ENCODE data around the gene MATK.
"Not testable (repeated sequence)": the region's sequence is repeated elsewhere in the genome, so short reads cannot be mapped to it uniquely, and the experiment has no call there.

The MATK gene

GRCh38 chr19:3768748-3769099 is 17.5 kb downstream of the MATK start:
- TF ChIP-seq, protein P1, sequence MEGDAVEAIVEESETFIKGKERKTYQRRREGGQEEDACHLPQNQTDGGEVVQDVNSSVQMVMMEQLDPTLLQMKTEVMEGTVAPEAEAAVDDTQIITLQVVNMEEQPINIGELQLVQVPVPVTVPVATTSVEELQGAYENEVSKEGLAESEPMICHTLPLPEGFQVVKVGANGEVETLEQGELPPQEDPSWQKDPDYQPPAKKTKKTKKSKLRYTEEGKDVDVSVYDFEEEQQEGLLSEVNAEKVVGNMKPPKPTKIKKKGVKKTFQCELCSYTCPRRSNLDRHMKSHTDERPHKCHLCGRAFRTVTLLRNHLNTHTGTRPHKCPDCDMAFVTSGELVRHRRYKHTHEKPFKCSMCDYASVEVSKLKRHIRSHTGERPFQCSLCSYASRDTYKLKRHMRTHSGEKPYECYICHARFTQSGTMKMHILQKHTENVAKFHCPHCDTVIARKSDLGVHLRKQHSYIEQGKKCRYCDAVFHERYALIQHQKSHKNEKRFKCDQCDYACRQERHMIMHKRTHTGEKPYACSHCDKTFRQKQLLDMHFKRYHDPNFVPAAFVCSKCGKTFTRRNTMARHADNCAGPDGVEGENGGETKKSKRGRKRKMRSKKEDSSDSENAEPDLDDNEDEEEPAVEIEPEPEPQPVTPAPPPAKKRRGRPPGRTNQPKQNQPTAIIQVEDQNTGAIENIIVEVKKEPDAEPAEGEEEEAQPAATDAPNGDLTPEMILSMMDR (IDR thresholded peaks at IDR 0.05; ENCODE audit: low read depth, low read length): no peak
- DNase-seq (ENCODE audit: extremely low read depth, low read depth): no peak

GRCh38 chr19:3768015-3768747 is 18.0 kb downstream of the MATK start:
- no peak for DNase-seq (ENCODE audit: extremely low read depth, low read depth)
- TF ChIP-seq, protein P1 (IDR thresholded peaks at IDR 0.05; ENCODE audit: low read depth, low read length): no peak

DNA sequence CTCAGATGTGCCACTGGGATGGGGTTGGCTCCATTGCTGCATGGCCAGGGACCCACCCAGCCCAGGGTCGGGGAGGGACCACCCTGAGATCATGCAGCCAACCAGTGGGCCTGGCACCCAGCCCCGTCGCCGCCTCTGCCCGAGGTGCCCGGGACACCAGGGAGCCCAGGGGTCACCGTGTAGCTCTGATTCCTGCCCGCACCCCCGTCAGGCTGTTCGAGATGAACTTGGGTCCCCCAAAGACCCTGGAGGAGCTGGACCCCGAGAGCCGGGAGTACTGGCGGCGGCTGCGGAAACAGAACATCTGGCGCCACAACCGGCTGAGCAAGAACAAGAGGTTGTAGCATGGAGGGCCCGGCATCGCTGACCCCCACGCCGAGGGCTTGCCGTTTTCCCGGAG is 19.1 kb downstream of the MATK start:
- DNase-seq (ENCODE audit: extremely low read depth, low read depth): no peak
- TF ChIP-seq, protein P1 (IDR thresholded peaks at IDR 0.05; ENCODE audit: low read depth, low read length): no peak

DNA sequence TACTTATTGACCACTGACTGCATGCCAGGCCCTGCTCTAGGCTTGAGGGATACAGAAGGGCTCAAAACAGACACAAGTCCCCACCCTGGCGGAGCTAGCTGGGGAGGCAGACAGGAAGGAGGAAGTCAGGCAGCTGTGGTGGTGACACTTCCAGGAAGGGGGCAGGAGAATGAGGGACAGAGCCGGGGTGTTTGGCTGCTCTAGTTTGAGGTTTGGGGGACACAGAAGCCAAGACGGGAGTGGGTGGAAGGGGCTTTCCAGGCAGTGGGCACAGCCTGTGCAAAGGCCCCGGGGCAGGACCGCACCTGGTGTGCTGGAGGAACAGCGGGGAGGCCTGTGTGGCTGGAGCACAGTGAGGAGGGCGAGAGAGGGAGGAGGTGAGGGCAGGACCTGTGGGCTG is 19.7 kb downstream of the MATK start:
- TF ChIP-seq, protein P1 (IDR thresholded peaks at IDR 0.05; ENCODE audit: low read depth, low read length): no peak
- no peak for DNase-seq (ENCODE audit: extremely low read depth, low read depth)

- DNase-seq (ENCODE audit: extremely low read depth, low read depth): not testable (repeated sequence)
Measured at GRCh38 chr19:3765757-3766156, 20.4 kb downstream of the MATK start.

GRCh38 chr19:3765121-3765520 is 21.1 kb downstream of the MATK start:
- TF ChIP-seq, protein P1 (IDR thresholded peaks at IDR 0.05; ENCODE audit: low read depth, low read length): no peak
- no peak for DNase-seq (ENCODE audit: extremely low read depth, low read depth)

DNA sequence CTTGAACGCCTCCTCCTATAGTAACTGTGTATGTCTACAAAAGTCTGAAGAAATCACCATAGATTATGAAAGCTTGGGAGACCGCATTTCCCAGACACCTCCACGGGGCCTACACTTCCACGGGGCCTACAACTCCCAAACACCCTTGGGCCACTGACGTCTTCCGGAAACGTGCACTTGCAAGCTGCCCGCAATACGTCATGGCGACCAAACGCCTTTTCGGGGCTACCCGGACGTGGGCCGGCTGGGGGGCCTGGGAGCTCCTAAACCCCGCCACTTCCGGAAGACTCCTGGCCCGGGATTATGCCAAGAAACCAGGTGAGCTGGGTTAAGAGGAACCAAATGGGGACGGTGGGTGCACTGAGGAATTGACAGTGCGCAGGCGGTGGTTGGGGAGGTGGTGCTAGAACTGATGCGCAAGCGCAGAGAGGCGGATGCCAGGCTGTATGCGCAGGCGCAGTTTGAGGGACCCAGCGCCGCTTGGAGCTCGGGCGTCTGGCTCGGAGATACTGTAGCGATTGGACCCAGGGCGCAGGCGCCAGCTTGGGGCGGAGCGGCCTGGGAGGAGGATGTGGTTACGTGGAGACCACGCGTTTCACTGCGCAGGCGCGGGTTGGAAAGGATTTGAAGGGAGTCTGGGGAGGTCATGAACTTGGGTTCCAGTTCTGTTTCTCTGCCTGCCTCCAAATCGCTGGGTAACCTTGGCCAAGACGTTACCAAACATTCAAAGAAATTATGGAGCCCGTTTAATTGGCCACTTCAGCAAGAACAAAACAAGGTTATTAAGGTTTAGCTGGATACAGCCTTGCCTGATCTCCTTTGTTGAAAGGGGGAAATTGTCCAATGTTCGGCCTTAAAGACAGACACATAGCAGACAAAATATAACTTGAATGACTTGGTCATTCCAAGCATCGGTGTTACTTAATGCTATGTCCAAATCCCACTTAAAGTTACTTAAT is 23.4 kb downstream of the MATK start, which contains the start of gene MRPL54:
MRPL54 (plus strand) TSS at position 182 of the 959 bp plus-strand sequence; CDS start at position 201, 19 bp downstream.
- TF ChIP-seq, protein P1 (IDR thresholded peaks at IDR 0.05; ENCODE audit: low read depth, low read length): no peak
- peak; percentile 98 for DNase-seq (ENCODE audit: extremely low read depth, low read depth)

Measured in AG09319 (cell line).